ENCODE measurements around the gene AFF1.

Gene AFF1

DNA sequence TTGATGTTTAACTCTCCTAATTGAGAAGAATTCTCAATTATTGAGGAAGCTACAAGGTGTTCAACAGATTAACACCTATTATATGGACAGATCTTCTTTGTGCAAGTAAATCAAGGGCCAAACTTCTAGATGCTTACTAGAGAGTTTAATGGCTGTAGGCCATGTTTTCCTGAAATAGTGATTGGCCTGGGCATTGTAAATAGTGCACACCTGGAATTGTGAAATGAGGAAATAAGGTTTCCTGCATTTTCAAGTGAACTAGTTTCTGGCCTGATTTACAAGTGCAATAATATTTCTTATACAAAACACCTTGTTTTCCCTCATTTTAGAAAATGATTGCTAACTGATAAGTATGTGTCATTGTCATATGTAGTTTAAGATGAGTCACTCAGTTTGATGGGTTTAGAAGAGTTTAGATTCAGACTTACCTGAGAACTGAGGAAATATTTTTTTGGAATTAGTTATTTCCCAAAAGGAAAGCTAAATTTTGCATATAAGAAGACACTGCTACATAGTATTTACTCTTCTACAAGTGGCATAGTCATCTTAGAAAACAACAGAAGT is 21.2 kb downstream of the AFF1 start:
- DNase-seq (ENCODE audit: low read depth), result no peak

DNA sequence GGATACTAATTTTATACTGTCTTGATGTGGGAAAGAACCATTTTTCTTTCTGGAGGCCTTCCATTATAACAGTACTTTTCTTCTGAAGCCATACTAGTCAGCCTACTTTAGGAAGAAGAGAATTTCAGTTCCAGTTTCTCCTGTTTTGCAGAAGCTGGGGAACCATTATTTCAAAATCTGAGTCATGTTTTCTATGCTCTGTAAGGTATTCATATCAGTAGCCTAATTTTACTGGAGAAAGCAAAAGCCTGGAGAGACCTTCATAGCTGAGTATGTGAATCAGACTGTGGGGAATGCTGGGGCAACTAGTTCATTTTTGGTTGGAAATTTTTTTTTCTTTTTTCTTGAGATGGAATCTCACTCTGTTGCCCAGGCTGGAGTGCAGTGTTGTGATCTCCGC is 22.4 kb downstream of the AFF1 start:
- DNase-seq (ENCODE audit: low read depth), result no peak

DNA sequence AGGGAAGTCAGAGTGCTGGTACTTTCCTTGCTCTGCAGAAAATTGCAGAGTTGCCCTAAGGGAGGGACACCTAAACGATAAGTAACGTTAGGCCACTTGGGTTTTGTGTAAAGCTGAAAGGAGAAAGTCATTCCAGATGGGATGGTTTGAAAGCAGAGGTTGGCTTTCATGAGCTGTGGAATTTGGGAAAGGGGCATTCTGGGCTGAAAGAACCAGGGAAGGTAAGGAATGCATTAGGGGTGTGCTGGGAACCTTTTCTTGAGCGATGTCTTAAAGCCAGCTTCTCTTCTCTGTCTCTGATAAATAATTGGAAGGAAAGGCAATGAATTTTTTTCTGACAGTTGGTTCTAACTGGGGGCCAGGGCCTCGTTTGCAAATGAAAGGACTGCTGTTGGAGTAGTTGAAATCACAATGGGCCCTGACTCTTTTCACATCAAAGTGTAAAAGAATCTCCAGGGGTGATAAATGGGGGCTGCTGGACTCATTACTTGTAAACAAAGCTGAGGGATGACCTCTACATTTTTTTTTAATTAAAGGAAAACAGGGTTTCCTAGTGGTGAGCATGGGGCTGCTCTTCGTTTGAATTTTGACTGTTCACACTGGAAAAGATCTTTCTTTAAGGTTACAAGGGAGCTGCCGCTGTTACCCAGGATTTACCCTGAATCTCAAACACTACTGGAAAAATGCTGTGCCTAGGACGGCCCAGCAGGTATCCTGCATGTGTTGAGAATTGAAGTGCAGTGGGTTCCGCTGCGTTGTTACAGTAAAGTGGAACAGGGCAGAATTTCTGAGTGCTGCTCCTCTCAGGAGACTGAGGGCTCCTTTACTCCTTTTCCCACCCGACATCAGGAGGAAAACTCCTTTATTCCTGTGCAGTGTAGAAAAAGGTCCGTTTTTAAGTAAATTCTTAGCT is 25.0 kb downstream of the AFF1 start:
- DNase-seq (ENCODE audit: low read depth), result no peak

DNA sequence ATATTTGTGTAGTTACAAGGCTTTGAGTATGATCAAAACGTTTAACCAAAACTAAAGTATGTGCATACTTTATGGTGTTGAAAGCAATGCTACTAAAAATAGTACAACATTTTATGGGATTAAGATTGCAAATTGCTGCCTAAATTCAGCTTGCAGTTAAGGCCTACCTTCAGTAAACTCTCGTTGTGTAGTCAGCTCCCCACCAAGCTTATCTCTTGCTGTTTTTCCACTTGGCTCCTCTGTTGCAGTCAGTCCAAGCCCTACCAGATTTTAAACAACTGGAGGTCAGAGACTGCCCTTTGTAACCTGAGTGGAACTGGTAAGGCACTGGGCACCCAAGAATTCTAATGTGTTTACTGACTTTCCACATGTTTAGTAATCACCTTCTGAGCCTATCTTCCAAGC is 25.7 kb downstream of the AFF1 start:
- no peak for DNase-seq (ENCODE audit: low read depth)

DNA sequence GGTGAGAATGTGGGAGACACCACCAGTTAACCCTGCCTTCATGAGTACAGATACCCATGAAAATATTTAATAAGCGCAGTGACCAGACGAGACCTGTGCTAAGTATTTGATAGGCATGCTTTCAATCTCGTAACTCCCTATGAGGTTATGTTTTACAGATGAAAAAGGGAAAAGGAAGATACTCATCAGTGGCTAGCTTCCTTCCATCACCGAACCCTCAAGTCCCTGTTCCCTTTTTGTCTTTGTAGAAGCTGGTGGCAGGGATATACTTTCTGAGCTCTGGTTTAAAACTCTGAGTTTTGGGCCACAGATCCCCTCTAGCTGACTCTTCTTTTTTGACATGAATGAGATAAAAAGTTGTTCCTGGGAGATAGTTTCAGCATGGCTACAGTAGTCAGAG is 26.3 kb downstream of the AFF1 start:
- DNase-seq (ENCODE audit: low read depth), result no peak

DNA sequence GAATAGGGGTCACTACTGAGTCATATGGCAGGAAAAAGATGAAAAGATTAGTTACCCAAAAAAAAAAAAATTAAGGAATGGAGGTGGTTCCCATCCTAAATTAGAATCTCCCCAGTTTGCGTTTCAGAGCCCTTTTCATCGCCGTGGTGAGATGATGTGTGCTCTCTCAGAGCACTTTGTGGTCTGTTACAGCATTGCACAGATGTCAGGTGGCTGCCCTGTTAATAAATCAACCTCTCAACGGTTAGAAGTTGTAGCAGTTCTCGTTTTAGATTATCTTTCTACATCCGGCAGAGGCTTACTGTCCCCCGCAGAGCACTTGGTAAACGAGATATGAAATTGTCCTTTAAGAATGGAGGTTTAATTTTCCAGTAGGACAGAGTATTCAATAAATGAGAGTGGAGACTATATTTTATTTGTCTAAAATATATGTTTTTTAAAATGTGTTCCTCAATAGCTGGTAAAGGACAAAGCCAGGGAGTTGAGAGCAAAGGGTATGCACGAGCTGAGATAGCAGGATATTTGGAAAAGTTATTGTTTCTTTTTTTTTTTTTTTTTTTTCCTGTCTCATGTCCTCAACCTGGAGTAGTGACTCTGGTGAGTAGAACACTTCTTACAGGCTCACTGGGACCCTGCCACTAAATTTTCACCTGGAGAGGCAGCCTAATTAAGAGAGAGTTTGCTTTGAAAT is 26.9 kb downstream of the AFF1 start:
- DNase-seq (ENCODE audit: low read depth), result no peak

DNA sequence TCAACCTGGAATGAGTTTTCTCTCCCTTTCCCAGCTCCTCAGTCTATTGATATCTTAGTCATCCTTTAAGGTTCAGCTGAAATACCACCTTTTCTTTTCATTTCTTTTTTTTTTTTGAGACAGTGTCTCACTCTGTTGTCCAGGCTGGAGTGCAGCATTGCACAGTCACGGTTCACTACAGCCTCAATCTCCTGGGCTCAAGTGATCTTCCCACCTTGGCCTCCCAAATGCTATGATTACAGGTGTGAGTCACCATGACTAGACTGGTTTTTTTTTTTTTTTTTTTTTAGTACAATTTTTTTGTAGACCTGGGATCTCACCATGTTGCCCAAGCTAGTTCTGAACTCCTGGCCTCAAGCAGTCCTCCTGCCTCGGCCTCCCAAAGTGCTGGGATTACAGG is 28.9 kb downstream of the AFF1 start:
- no peak for DNase-seq (ENCODE audit: low read depth)

DNA sequence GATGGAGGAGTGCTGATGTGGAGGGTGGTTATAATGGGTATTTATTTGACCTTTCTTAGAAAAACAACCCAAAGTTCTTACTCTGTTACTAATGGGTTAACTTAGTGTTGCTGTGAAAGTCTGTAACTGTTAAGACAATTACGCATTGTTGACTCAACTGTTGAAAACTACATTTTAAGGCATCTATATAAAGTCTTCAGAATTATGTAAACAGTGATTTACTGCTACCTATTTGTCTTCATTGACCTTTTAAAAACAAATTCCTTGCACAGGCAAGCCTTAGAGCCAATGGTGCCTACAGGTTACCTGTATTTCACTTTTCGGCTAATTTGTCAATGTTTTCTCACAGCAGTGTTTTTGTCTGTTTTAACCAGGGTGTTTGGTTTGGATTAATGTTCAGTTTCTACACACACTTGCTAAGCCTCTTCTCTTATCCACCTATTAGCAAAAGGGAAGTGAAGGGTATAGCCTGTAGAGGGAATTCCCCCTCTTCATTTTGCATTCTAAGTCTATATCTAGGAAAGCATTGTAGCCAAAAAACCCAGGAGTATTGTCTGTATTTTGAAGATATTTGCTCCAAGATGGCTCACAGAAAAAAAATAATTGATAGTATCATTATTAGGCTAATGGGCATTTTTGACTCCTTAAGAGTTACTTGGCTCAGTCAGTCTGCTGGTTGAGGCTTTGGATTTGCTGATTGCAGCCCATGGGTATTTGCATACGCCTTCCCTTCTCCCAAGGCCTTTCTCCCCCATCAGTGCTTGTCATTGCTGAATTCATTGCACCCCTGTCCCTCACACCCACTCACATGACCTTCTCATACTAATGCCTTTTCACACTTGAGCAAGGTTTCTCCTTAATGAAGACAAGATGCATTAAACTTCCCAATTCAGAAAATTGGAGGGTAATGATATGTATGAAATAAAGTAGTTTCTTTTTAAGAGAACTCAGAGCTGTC is 30.5 kb downstream of the AFF1 start:
- DNase-seq (ENCODE audit: low read depth), result no peak

DNA sequence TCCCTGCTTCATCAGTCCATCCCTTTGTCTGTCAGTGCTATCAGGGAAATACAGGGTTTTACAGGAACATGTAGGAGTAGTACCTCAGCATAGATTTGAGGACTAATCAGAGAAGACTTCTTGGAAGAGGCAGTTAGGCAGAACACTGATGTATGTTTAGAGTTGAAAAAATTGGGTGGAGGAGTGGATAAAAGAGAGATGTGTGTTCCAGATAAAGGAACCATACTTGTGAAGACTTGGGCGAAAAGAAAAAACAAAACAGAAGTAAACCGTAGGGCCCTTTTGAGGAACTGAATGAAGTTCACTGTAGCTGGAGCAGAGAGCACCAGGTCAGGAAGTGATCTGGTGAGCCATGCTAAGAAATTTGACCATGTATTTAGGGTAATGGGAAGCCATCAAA is 32.3 kb downstream of the AFF1 start:
- DNase-seq (ENCODE audit: low read depth), result no peak

DNA sequence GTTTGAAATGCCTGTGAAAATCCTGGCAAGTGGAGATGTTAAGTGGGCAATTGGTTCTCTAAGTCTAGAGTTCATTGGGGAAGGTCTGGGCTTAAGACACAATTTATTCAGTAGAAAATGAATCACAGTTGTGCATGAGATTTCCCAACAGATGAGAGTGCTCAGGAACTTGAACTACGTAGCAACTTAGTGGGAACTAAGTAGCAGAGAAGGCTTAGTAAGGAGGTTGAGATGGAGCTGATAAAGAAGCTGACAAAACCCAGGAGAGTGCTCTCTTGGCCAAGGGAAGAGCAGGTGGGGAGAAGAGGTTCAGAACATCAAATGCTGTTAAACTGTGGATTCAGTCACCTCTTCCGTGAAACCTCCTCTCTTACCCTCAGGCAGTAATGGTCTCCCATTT is 33.0 kb downstream of the AFF1 start:
- DNase-seq (ENCODE audit: low read depth), result no peak

DNA sequence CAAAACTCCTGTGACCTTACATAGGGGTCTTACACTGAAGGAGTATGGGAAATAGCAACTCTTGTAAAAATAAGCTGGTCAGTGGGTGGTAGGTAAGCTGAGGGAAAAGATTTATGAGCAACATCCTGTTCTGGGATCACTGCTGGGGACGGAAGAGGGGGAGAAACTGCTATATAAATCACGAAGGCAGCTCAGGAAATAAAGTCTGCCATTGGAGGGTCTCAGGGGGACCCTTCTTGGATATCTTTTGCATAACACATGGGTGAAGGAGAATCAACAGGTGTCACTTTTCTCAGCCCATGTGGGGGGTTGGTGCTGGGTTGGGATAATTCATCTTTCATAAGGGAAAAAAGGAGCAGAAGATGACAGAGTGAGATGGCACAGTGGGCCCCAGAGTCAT is 33.7 kb downstream of the AFF1 start:
- no peak for DNase-seq (ENCODE audit: low read depth)

DNA sequence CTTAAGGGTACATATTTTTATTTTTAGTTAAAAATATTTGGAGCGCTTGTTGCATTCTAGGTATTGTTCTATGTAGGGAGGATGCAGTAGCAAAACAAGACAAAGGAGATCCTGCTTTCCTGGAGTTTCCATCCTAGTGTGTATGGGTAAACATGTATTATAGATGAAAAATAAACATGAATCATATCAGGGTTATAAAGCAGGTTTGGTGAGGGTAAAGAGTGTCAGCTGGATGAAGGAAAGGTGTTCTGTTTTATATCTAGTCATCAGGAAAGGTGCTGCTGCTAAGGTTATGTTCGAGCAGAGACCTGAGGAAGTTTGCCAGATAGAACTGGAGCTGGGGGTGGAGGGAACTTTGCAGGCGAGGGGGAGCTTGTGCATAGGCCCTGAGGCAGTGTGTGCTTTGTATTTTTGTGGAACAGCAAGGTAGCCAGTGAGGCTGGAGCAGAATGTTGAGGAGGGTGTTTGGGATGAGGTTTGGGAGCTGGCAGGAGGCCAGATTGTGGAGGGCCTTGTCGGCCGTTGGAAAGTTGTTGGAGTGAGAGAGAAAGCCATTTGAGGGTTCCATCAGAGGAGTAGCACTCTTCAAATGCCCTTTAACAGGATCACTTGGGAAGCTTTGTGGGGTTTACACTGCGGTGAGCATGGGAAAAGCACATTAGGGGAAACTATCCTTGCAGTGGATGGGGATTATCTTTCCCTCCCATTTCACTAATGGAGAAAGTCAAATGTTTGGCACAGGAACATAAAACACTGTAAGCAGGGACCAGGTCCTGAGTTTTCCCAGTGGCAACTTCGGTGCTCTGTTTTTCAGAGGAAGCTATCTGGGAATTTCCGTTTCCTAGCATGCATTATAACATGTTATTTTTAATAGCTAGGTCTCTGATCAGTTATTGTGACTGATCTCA is 35.9 kb downstream of the AFF1 start:
- no peak for DNase-seq (ENCODE audit: low read depth)

DNA sequence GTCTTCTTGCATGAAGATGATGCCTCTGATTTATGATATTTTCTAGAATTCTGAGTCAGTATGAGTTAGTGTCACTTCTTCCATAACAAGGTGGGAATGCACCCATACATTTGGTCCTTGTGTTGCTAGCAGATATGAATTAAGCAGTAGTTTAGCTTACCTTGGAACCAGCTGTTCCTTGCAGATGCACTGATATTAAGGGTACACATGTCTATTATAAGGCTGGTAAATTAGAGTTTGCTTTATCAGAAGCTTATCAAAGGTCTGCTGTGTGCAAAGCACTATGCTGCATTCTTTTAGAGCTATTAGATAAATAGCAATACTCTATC is 36.5 kb downstream of the AFF1 start:
- no peak for DNase-seq (ENCODE audit: low read depth)

DNA sequence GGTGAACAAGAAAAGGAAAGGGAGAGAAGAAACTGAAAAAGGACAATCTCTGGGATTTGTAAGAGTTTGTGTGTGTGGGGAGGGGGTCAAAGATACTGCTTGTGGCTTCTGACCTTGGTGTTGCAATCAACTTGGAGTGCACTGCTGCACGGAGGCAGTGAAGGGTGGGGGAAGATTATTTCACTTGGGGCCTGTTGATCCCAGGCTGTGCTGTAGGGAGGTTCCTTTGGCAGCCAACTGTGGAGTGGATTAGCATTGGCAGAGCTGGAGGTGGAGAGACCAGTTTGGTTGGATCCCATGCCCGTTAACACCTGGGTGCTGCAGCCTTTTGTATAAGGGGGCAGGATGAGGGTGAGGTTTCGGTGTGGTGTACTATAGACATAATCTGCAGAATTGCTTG is 38.2 kb downstream of the AFF1 start:
- DNase-seq (ENCODE audit: low read depth), result no peak

DNA sequence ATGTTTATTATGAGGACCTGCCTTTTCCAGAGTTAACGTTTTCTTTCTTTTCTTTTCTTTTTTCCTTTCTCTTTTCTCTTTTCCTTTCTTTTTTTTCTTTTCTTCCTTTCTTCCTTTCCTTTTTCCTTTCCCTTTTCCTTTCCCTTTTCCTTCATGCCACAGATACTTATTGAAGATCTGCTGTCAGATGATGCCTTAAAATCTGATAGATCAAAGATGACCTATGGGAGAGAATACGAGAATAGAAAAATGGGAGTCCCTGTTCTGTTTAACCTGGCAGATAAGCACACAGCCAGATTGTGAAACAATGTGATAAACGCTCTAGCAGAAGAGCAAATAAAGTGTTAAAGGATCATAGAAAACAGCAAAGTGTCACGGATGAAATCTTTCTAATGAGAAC is 38.9 kb downstream of the AFF1 start:
- DNase-seq (ENCODE audit: low read depth), result no peak

DNA sequence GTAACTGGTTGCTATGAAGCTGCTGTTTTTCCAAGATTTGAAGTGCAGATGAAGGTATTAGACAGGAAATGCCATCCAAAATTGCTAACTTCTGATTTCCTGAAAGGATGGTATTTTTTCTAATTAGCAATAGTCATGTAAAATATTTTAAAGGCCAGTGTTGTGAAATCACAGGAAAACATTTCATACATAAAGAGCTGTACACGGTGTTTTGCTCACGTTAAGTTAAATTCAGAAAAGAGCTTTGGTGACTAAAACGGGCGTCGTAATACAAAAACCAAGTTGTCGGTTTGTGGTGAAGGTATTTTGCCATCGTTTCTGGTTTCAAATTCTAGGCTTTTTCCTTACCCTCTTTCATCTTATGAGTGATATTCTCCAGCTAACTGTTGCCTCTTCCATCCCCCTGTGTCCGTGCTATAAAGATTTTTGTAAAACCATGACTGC is 39.8 kb downstream of the AFF1 start:
- no peak for DNase-seq (ENCODE audit: low read depth)

DNA sequence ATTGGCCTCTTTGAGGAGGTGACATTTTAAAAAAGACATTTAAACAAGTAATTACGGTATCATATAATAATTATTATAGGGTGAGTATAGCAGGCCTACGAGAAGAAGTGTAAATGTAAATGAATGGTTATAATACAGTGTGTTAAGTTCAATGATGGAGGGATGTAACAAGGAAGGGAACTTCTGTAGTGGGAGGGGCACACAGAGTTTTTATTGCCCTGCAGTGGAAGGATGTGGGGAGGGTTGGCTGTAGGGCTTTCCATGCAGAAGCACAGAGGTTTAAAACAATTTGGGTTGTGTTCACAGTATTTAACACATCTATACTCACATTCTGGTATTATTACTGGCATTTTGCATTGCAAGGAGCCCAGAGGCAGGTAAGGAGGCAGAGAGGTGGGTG is 41.1 kb downstream of the AFF1 start:
- no peak for DNase-seq (ENCODE audit: low read depth)

DNA sequence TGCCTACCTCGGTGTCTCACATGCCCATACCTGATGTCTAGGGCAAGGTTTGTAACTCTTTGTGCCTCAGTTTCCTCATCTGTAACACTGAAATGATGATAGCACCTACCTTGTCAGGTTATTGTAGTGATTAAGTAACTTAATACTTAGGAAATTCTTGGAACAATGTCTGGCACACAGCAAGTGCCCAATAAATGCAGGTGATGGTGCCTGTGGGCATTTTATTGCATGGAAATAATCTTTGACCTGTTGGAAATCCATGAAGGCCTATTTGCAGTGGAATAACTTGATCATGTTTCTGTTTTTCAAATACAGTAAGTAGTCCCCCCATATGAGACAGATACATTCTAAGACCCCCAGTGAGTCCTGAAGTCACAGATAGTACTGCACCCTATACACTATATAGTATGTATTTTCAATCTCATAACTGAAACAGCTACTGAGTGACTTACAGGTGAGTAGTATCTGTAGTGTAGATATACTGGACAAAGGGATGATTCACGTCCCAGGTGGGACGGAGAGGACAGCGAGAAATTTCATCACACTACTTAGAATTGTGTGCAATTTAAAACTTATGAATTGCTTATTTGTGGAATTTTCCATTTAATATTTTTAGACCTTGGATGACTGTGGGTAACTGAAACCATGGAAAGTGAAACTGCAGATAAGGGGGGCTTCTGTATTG is 42.1 kb downstream of the AFF1 start:
- no peak for DNase-seq (ENCODE audit: low read depth)

DNA sequence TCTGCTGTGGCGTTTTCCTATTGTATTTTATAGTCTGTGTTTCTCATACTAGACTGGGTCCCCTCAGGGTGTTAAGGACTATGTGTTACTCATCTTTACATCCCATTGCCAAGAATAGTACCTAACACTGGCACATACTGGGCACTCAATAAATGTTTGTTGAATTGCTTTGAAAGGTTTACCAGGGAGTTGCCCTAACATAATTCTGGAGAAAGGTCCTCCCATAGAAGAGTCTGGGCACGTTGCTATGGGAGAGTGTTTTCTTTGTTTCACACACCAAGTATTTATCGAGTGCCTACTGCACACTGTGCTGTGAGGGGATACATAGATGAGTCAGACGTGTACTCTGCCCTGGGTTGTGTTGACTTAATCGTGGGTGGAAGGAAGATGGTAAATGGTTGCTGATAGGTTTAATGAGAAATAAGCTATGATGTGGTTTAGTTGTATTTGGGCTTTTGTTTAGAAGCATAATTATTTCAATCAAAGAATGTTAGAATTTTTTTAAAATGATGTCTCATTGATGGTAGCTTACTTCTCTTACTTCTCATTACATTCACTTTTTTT is 42.9 kb downstream of the AFF1 start:
- no peak for DNase-seq (ENCODE audit: low read depth)

DNA sequence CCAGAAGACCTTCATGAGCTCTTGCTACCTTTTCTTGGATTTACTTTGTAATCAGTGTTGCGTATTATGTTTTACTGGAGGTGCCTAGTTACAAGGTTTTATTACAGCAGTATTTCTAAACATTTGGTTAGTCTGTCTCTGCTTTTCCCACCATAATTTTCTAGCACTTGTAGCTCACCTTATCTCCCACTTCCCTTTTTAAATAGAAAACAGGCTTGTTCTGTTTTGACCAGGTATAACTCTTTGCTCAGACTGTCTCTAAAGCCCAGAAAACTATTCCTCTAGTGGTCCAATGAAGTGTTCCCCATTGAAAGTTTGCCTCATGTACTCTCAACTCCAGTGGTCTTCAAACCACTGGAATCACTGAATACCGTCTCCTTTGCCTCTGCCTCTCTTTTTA is 43.9 kb downstream of the AFF1 start:
- DNase-seq (ENCODE audit: low read depth), result no peak
